Activated naive CD8-positive, alpha-beta T cell treated with anti-CD3 and anti-CD28 coated beads, Interleukin-2, amount 10 ng/mL, durations not matched to agents 7 days and 5 days (primary cell): Measurements from ENCODE around the gene NOP14. TPM values are rescaled to one million over a fixed set of nuclear protein-coding genes. Genes with fewer than 3 reads are reported as not detected.
"Not testable (repeated sequence)": the region's sequence is repeated elsewhere in the genome, so short reads cannot be mapped to it uniquely, and the experiment has no call there.

ENCODE experiments used
- ATAC-seq: fragments of 150-1000 bp; cut with Tn5 transposase; one replicate; pipeline ENCODE4 v1.10.0; 2021; ENCODE audit warnings: low read depth, moderate library complexity
- POLR2A ChIA-PET: fragments of 350-600 bp; sonication (Branson Sonifier 250); formaldehyde crosslinking; loops from one replicate; lab custom pipeline; 2021; ENCODE audit warnings: antibody characterized with exemption; lab: Charles Lee
- DNase-seq: peaks from one replicate; pipeline ENCODE4 v3.0.0; 2021
- H3K27ac Mint-ChIP-seq: one replicate; pipeline ENCODE4 v1.8.0; 2022; ENCODE audit warnings: mild to moderate bottlenecking, mixed read lengths
- H3K27me3 Mint-ChIP-seq: one replicate; pipeline ENCODE4 v1.8.0; 2022; ENCODE audit warnings: mild to moderate bottlenecking, moderate library complexity, mixed read lengths
- H3K36me3 Mint-ChIP-seq: one replicate; pipeline ENCODE4 v1.8.0; 2021; ENCODE audit warnings: mild to moderate bottlenecking, mixed read lengths
- H3K4me1 Mint-ChIP-seq: one replicate; pipeline ENCODE4 v1.8.0; 2021; ENCODE audit warnings: mixed read lengths
- H3K4me3 Mint-ChIP-seq: one replicate; pipeline ENCODE4 v1.8.0; 2022; ENCODE audit warnings: mild to moderate bottlenecking, moderate library complexity, mixed read lengths
- H3K9me3 Mint-ChIP-seq: one replicate; pipeline ENCODE4 v1.8.0; 2021; ENCODE audit warnings: mixed read lengths
- total RNA-seq, 2 experiments: library from RNA; stranded (reverse); gene quantifications; one replicate each; pipeline ENCODE4 v1.2.3, GENCODE V29; 2021

The NOP14 gene
- total RNA-seq, 2 experiments from 2014 or later: 36.8 to 40.3 TPM

GRCh38 chr4:2954358-2955185 is 8.6 kb downstream of the NOP14 start:
- Mint-ChIP-seq H3K27ac (peak overlapping the region; percentile 79), H3K4me3 (peak overlapping the region; percentile 45), H3K27me3 (no peaks in the 10 kb centered on the region), H3K9me3 (no peaks in the 10 kb centered on the region), H3K4me1 (peaks cover 28% of the 10 kb centered on the region), H3K36me3 (peaks cover 27% of the 10 kb centered on the region)
- peak; percentile 66 for ATAC-seq
- POLR2A ChIA-PET: interaction anchor here (0.6 to 1.8 kb wide), 5 partner anchors 19 to 308 kb away, joined by 3 to 6 read pairs (median 3); no protein-coding TSS in a partner anchor
- DNase-seq: no peak

GRCh38 chr4:2953496-2953895 is 9.7 kb downstream of the NOP14 start:
- H3K4me3 Mint-ChIP-seq: no peak overlapping the region
- no peak for DNase-seq
- H3K27me3 Mint-ChIP-seq: no peaks in the 10 kb centered on the region
- peaks cover 21% of the 10 kb centered on the region for H3K4me1 Mint-ChIP-seq
- POLR2A ChIA-PET: interaction anchor here (1.0 to 1.8 kb wide), 3 partner anchors 18 to 190 kb away, joined by 3 to 6 read pairs (median 4); no protein-coding TSS in a partner anchor
- no peak for ATAC-seq
- peaks cover 26% of the 10 kb centered on the region for H3K36me3 Mint-ChIP-seq
- peak overlapping the region; percentile 22 for H3K27ac Mint-ChIP-seq
- H3K9me3 Mint-ChIP-seq: no peaks in the 10 kb centered on the region

- H3K4me1 Mint-ChIP-seq: peaks cover 6% of the 10 kb centered on the region
- peaks cover 24% of the 10 kb centered on the region for H3K36me3 Mint-ChIP-seq
- ATAC-seq (no peak), DNase-seq (no peak)
- H3K4me3 Mint-ChIP-seq: no peak overlapping the region
- POLR2A ChIA-PET: no interaction called here
- H3K9me3 Mint-ChIP-seq: no peaks in the 10 kb centered on the region
- no peaks in the 10 kb centered on the region for H3K27me3 Mint-ChIP-seq
- no peak overlapping the region for H3K27ac Mint-ChIP-seq
These were observed 12.8 kb downstream of the NOP14 start for GRCh38 chr4:2950221-2950989.

- POLR2A ChIA-PET: no interaction called here
- H3K4me1 Mint-ChIP-seq: peaks cover 5% of the 10 kb centered on the region
These were observed 13.5 kb downstream of the NOP14 start for GRCh38 chr4:2949782-2950125.

GRCh38 chr4:2948895-2949781 is 14.1 kb downstream of the NOP14 start:
- Mint-ChIP-seq H3K36me3 (peaks cover 30% of the 10 kb centered on the region), H3K27ac (no peak overlapping the region), H3K27me3 (no peaks in the 10 kb centered on the region), H3K4me1 (peaks cover 2% of the 10 kb centered on the region), H3K4me3 (no peak overlapping the region), H3K9me3 (no peaks in the 10 kb centered on the region)
- POLR2A ChIA-PET: no interaction called here
- ATAC-seq (no peak), DNase-seq (peak; percentile 29)

More at GRCh38 chr4:2949782-2950125, 13.5 kb downstream of the NOP14 start:
- no peaks in the 10 kb centered on the region for H3K27me3 Mint-ChIP-seq
- ATAC-seq: no peak
- H3K27ac Mint-ChIP-seq: no peak overlapping the region
- DNase-seq: no peak
- H3K36me3 Mint-ChIP-seq: peaks cover 28% of the 10 kb centered on the region
- H3K9me3 Mint-ChIP-seq: no peaks in the 10 kb centered on the region
- H3K4me3 Mint-ChIP-seq: no peak overlapping the region

GRCh38 chr4:2947926-2948325 is 15.3 kb downstream of the NOP14 start:
- no peak for DNase-seq
- Mint-ChIP-seq H3K9me3 (no peaks in the 10 kb centered on the region), H3K4me1 (peaks cover 4% of the 10 kb centered on the region), H3K27me3 (no peaks in the 10 kb centered on the region), H3K36me3 (peaks cover 29% of the 10 kb centered on the region), H3K4me3 (no peak overlapping the region), H3K27ac (no peak overlapping the region)
- POLR2A ChIA-PET: no interaction called here
- no peak for ATAC-seq

- no peaks in the 10 kb centered on the region for H3K27me3 Mint-ChIP-seq
- H3K4me3 Mint-ChIP-seq: no peak overlapping the region
- POLR2A ChIA-PET: interaction anchor here (0.9 kb wide), 1 partner anchor 12 kb away, joined by 3 read pairs; no protein-coding TSS in a partner anchor
- H3K9me3 Mint-ChIP-seq: no peaks in the 10 kb centered on the region
- no peak for ATAC-seq
- H3K27ac Mint-ChIP-seq: no peak overlapping the region
- peaks cover 11% of the 10 kb centered on the region for H3K4me1 Mint-ChIP-seq
- peaks cover 34% of the 10 kb centered on the region for H3K36me3 Mint-ChIP-seq
- DNase-seq: peak; percentile 10
These were observed 16.2 kb downstream of the NOP14 start for GRCh38 chr4:2946812-2947600.

- ATAC-seq, H3K27me3 Mint-ChIP-seq, H3K9me3 Mint-ChIP-seq, H3K27ac Mint-ChIP-seq, H3K4me3 Mint-ChIP-seq: not testable (repeated sequence)
- DNase-seq: peak; percentile 10
- peaks cover 11% of the 10 kb centered on the region for H3K4me1 Mint-ChIP-seq
- peaks cover 32% of the 10 kb centered on the region for H3K36me3 Mint-ChIP-seq
- POLR2A ChIA-PET: interaction anchor here (0.7 to 3.0 kb wide), 3 partner anchors 10 to 14 kb away, joined by 3 to 12 read pairs (median 3); no protein-coding TSS in a partner anchor
These were observed 17.3 kb downstream of the NOP14 start for GRCh38 chr4:2945619-2946604.

- POLR2A ChIA-PET: interaction anchor here (0.7 to 3.0 kb wide), 2 partner anchors 9 to 15 kb away, joined by 3 to 12 read pairs; no protein-coding TSS in a partner anchor
- H3K4me3 Mint-ChIP-seq: no peak overlapping the region
- no peaks in the 10 kb centered on the region for H3K9me3 Mint-ChIP-seq
- no peaks in the 10 kb centered on the region for H3K27me3 Mint-ChIP-seq
- peaks cover 28% of the 10 kb centered on the region for H3K36me3 Mint-ChIP-seq
- H3K4me1 Mint-ChIP-seq: peaks cover 11% of the 10 kb centered on the region
- peak; percentile 22 for DNase-seq
- no peak for ATAC-seq
- H3K27ac Mint-ChIP-seq: no peak overlapping the region
These were observed 18.4 kb downstream of the NOP14 start for GRCh38 chr4:2944586-2945526.

GRCh38 chr4:2944091-2944482 is 19.1 kb downstream of the NOP14 start:
- DNase-seq (peak; percentile 15), ATAC-seq (no peak)
- Mint-ChIP-seq H3K9me3 (no peaks in the 10 kb centered on the region), H3K27ac (no peak overlapping the region), H3K4me1 (peaks cover 13% of the 10 kb centered on the region), H3K27me3 (no peaks in the 10 kb centered on the region), H3K36me3 (peaks cover 30% of the 10 kb centered on the region), H3K4me3 (no peak overlapping the region)
- POLR2A ChIA-PET: interaction anchor here (1.2 to 3.0 kb wide), 2 partner anchors 9 to 18 kb away, joined by 6 to 12 read pairs; no protein-coding TSS in a partner anchor
